Measurements from ENCODE around the gene RASEF.

The RASEF gene

GRCh38 chr9:82996941-82997340 lies 66.0 kb downstream of the RASEF start:
- H3K27ac ChIP-seq (ENCODE audit: low read depth, low read length): no peak overlapping the region
- H3K27me3 ChIP-seq (ENCODE audit: control insufficient read depth, low read length): no peaks in the 10 kb centered on the region
- no peaks in the 10 kb centered on the region for H3K9me2 ChIP-seq (replicated peaks; ENCODE audit: control insufficient read depth, low read length)
- H3K9me3 ChIP-seq (ENCODE audit: control insufficient read depth, insufficient read depth, low read length): no peaks in the 10 kb centered on the region
- no peaks in the 10 kb centered on the region for H3K36me3 ChIP-seq (ENCODE audit: control insufficient read depth, low read length)
- no peak for TF ChIP-seq EZH2phosphoT487 (IDR thresholded peaks at IDR 0.05; ENCODE audit: borderline replicate concordance, low read length)
- TF ChIP-seq, protein P1, sequence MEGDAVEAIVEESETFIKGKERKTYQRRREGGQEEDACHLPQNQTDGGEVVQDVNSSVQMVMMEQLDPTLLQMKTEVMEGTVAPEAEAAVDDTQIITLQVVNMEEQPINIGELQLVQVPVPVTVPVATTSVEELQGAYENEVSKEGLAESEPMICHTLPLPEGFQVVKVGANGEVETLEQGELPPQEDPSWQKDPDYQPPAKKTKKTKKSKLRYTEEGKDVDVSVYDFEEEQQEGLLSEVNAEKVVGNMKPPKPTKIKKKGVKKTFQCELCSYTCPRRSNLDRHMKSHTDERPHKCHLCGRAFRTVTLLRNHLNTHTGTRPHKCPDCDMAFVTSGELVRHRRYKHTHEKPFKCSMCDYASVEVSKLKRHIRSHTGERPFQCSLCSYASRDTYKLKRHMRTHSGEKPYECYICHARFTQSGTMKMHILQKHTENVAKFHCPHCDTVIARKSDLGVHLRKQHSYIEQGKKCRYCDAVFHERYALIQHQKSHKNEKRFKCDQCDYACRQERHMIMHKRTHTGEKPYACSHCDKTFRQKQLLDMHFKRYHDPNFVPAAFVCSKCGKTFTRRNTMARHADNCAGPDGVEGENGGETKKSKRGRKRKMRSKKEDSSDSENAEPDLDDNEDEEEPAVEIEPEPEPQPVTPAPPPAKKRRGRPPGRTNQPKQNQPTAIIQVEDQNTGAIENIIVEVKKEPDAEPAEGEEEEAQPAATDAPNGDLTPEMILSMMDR (IDR thresholded peaks at IDR 0.05; ENCODE audit: low read depth, low read length, poor library complexity, severe bottlenecking): no peak
- H3K4me3 ChIP-seq (ENCODE audit: low read length): no peak overlapping the region
- H3K4me1 ChIP-seq (ENCODE audit: control insufficient read depth, low read length): no peaks in the 10 kb centered on the region
- no peaks in the 10 kb centered on the region for H4K20me1 ChIP-seq (ENCODE audit: control insufficient read depth, insufficient read depth, low read depth, low read length)
- H3K4me2 ChIP-seq (ENCODE audit: low read length): no peak overlapping the region
- H3F3A ChIP-seq (ENCODE audit: control insufficient read depth, insufficient read depth): no peaks in the 10 kb centered on the region
- no peaks in the 10 kb centered on the region for H3K79me2 ChIP-seq (ENCODE audit: control insufficient read depth, low read length)

DNA sequence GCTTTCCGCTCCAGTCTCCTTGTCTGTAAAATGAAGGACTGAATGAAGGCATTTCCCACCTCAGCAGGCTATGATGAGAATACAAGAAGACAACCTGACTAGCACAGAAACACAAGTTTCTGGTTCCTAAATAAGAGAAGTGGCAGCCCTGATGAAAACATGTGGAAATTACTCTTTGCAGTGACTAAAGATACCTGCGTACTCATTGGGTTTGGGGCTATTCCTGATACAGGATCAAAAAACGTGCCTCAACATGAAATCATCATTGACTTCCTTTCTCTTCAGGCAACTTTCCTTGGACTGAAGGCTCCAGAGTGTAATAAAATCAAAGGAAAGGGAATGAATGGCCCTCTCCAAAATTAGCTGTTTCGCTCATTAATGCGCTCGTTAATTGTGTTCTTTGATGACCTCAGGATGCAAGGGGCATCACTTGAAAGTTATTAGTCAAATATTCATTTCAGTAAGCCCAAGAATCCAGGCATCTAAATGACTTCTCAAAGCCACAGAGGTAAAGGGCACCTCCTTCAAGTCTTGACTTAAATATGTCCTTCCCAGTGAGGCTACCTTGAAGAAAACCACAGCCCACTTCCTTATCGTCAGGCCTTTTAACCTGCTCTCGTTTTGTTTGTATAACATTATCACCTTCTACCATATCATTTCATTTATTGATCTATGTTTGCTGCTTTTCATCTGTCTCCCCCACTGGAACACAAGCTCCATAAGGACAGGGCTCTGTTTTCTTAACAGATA lies 68.9 kb downstream of the RASEF start:
- Histone ChIP-seq H3K4me2 (ENCODE audit: low read length) (no peak overlapping the region), H3K27me3 (ENCODE audit: control insufficient read depth, low read length) (no peaks in the 10 kb centered on the region), H3K36me3 (ENCODE audit: control insufficient read depth, low read length) (no peaks in the 10 kb centered on the region), H3K4me1 (ENCODE audit: control insufficient read depth, low read length) (no peaks in the 10 kb centered on the region), H3K79me2 (ENCODE audit: control insufficient read depth, low read length) (no peaks in the 10 kb centered on the region), H3K9me3 (ENCODE audit: control insufficient read depth, insufficient read depth, low read length) (no peaks in the 10 kb centered on the region), H3K4me3 (ENCODE audit: low read length) (no peak overlapping the region), H3K9me2 (replicated peaks; ENCODE audit: control insufficient read depth, low read length) (no peaks in the 10 kb centered on the region), H4K20me1 (ENCODE audit: control insufficient read depth, insufficient read depth, low read depth, low read length) (no peaks in the 10 kb centered on the region), H3F3A (ENCODE audit: control insufficient read depth, insufficient read depth) (no peaks in the 10 kb centered on the region), H3K27ac (ENCODE audit: low read depth, low read length) (no peak overlapping the region)
- TF ChIP-seq, protein P1 (IDR thresholded peaks at IDR 0.05; ENCODE audit: low read depth, low read length, poor library complexity, severe bottlenecking): no peak
- TF ChIP-seq EZH2phosphoT487 (IDR thresholded peaks at IDR 0.05; ENCODE audit: borderline replicate concordance, low read length): no peak

DNA sequence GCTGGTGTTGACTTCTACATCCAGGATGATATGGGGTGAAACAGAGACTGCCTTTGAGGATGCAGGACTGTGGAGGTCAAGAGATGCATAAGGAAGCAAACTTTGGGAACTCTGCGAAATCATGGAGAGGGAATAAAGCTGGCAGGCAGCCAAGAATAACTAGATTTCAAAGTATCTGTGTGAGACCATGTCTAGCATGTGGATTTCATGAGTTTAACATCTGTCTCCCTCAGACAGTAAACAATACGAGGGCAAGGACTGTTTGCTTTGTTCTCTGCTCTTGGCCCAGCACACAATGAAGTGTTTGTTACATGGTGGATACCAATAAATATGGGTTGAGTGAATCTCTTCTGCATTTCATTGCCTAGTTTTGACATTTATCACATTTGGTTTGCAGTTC lies 71.3 kb downstream of the RASEF start:
- no peaks in the 10 kb centered on the region for H3K79me2 ChIP-seq (ENCODE audit: control insufficient read depth, low read length)
- no peak overlapping the region for H3K4me2 ChIP-seq (ENCODE audit: low read length)
- no peaks in the 10 kb centered on the region for H3K9me2 ChIP-seq (replicated peaks; ENCODE audit: control insufficient read depth, low read length)
- no peaks in the 10 kb centered on the region for H3F3A ChIP-seq (ENCODE audit: control insufficient read depth, insufficient read depth)
- no peak overlapping the region for H3K27ac ChIP-seq (ENCODE audit: low read depth, low read length)
- no peaks in the 10 kb centered on the region for H3K4me1 ChIP-seq (ENCODE audit: control insufficient read depth, low read length)
- H3K4me3 ChIP-seq (ENCODE audit: low read length): no peak overlapping the region
- H3K9me3 ChIP-seq (ENCODE audit: control insufficient read depth, insufficient read depth, low read length): no peaks in the 10 kb centered on the region
- no peaks in the 10 kb centered on the region for H3K36me3 ChIP-seq (ENCODE audit: control insufficient read depth, low read length)
- no peaks in the 10 kb centered on the region for H4K20me1 ChIP-seq (ENCODE audit: control insufficient read depth, insufficient read depth, low read depth, low read length)
- H3K27me3 ChIP-seq (ENCODE audit: control insufficient read depth, low read length): no peaks in the 10 kb centered on the region
- TF ChIP-seq, protein P1 (IDR thresholded peaks at IDR 0.05; ENCODE audit: low read depth, low read length, poor library complexity, severe bottlenecking): no peak
- TF ChIP-seq EZH2phosphoT487 (IDR thresholded peaks at IDR 0.05; ENCODE audit: borderline replicate concordance, low read length): no peak

Measured in DOHH2 (cell line).